T-helper 9 cell (primary cell): ENCODE results near the gene ARHGAP19.
"Not testable (repeated sequence)": the region's sequence is repeated elsewhere in the genome, so short reads cannot be mapped to it uniquely, and the experiment has no call there.

Source experiments
- DNase-seq: peaks from one replicate; pipeline ENCODE4 v3.0.0-alpha.2; 2020

Gene ARHGAP19

GRCh38 chr10:97279121-97279815 is 13.2 kb downstream of the ARHGAP19 start:
- DNase-seq: no peak

- DNase-seq: no peak
Observed at GRCh38 chr10:97278491-97278989, 13.9 kb downstream of the ARHGAP19 start.

GRCh38 chr10:97277551-97277950 is 14.9 kb downstream of the ARHGAP19 start:
- DNase-seq: no peak

GRCh38 chr10:97274828-97275227 is 17.6 kb downstream of the ARHGAP19 start:
- no peak for DNase-seq

- no peak for DNase-seq
Observed at GRCh38 chr10:97273700-97274099, 18.7 kb downstream of the ARHGAP19 start.

- no peak for DNase-seq
Observed at GRCh38 chr10:97270523-97271154, 21.8 kb downstream of the ARHGAP19 start.

- no peak for DNase-seq
Observed at GRCh38 chr10:97267671-97268070, 24.8 kb downstream of the ARHGAP19 start.

- not testable (repeated sequence) for DNase-seq
Observed at GRCh38 chr10:97265095-97265494, 27.3 kb downstream of the ARHGAP19 start.

GRCh38 chr10:97263971-97264370 is 28.5 kb downstream of the ARHGAP19 start:
- no peak for DNase-seq

- no peak for DNase-seq
Observed at GRCh38 chr10:97261656-97262055, 30.8 kb downstream of the ARHGAP19 start.

- no peak for DNase-seq
Observed at GRCh38 chr10:97261183-97261582, 31.3 kb downstream of the ARHGAP19 start.

GRCh38 chr10:97259119-97259518 is 33.3 kb downstream of the ARHGAP19 start:
- DNase-seq: no peak

GRCh38 chr10:97256356-97256755 is 36.1 kb downstream of the ARHGAP19 start:
- no peak for DNase-seq

GRCh38 chr10:97255512-97256293 is 36.7 kb downstream of the ARHGAP19 start:
- no peak for DNase-seq

- DNase-seq: no peak
Observed at GRCh38 chr10:97254694-97255093, 37.7 kb downstream of the ARHGAP19 start.

GRCh38 chr10:97250952-97251351 is 41.5 kb downstream of the ARHGAP19 start:
- DNase-seq: no peak

- DNase-seq: no peak
Observed at GRCh38 chr10:97243836-97244235, 48.6 kb downstream of the ARHGAP19 start.

- no peak for DNase-seq
Observed at GRCh38 chr10:97238855-97239254, 53.6 kb downstream of the ARHGAP19 start.

GRCh38 chr10:97235353-97235752 is 57.1 kb downstream of the ARHGAP19 start:
- no peak for DNase-seq

- no peak for DNase-seq
Observed at GRCh38 chr10:97234400-97234799, 58.0 kb downstream of the ARHGAP19 start.

GRCh38 chr10:97230146-97230545 is 62.3 kb downstream of the ARHGAP19 start:
- no peak for DNase-seq

- no peak for DNase-seq
Observed at GRCh38 chr10:97229322-97230015, 63.0 kb downstream of the ARHGAP19 start.

- no peak for DNase-seq
Observed at GRCh38 chr10:97228775-97229157, 63.7 kb downstream of the ARHGAP19 start.
